GM12864 (cell line): Measurements from ENCODE around the gene PTPDC1.

Experiments
- DNase-seq: peaks from one replicate; pipeline ENCODE4 v3.0.0-alpha.2; 2011; ENCODE audit warnings: low read depth
- H3K4me3 ChIP-seq: 2 replicates; pipeline ENCODE4 v1.5.1; 2011; ENCODE audit warnings: mild to moderate bottlenecking, low read depth, low read length, control low read depth
- CTCF ChIP-seq: IDR thresholded peaks from 2 replicates; pipeline ENCODE4 v1.5.1; 2011; ENCODE audit warnings: low read depth, mild to moderate bottlenecking, moderate library complexity, low read length, control low read depth, inconsistent platforms; ENCODE audit errors: missing control alignments

The PTPDC1 gene

GRCh38 chr9:94080249-94080648 is 4.0 kb upstream of the PTPDC1 start:
- TF ChIP-seq CTCF, result no peak
- no peak for DNase-seq
- H3K4me3 ChIP-seq, result no peak overlapping the region

- no peak for TF ChIP-seq CTCF
- H3K4me3 ChIP-seq, result no peak overlapping the region
- DNase-seq, result no peak
These were observed 2.8 kb upstream of the PTPDC1 start for GRCh38 chr9:94081435-94081834.

GRCh38 chr9:94081864-94082463 is 2.3 kb upstream of the PTPDC1 start:
- no peak for DNase-seq
- no peak for TF ChIP-seq CTCF

GRCh38 chr9:94082553-94082952 is 1.7 kb upstream of the PTPDC1 start:
- no peak overlapping the region for H3K4me3 ChIP-seq
- no peak for DNase-seq
- no peak for TF ChIP-seq CTCF

More at GRCh38 chr9:94081864-94082463, 2.3 kb upstream of the PTPDC1 start:
- no peak overlapping the region for H3K4me3 ChIP-seq

- no peak for TF ChIP-seq CTCF
- H3K4me3 ChIP-seq, result no peak overlapping the region
- no peak for DNase-seq
These were observed 1.3 kb upstream of the PTPDC1 start for GRCh38 chr9:94082956-94083355.

GRCh38 chr9:94083384-94083783 is 880 bp upstream of the PTPDC1 start:
- no peak overlapping the region for H3K4me3 ChIP-seq
- DNase-seq, result no peak
- TF ChIP-seq CTCF, result no peak

GRCh38 chr9:94085062-94085639 is 887 bp downstream of the PTPDC1 start:
- no peak for DNase-seq

More at GRCh38 chr9:94085062-94085639, 887 bp downstream of the PTPDC1 start:
- H3K4me3 ChIP-seq, result no peak overlapping the region
- no peak for TF ChIP-seq CTCF
